Measurements from ENCODE around the gene PTGES2.

Gene PTGES2

DNA sequence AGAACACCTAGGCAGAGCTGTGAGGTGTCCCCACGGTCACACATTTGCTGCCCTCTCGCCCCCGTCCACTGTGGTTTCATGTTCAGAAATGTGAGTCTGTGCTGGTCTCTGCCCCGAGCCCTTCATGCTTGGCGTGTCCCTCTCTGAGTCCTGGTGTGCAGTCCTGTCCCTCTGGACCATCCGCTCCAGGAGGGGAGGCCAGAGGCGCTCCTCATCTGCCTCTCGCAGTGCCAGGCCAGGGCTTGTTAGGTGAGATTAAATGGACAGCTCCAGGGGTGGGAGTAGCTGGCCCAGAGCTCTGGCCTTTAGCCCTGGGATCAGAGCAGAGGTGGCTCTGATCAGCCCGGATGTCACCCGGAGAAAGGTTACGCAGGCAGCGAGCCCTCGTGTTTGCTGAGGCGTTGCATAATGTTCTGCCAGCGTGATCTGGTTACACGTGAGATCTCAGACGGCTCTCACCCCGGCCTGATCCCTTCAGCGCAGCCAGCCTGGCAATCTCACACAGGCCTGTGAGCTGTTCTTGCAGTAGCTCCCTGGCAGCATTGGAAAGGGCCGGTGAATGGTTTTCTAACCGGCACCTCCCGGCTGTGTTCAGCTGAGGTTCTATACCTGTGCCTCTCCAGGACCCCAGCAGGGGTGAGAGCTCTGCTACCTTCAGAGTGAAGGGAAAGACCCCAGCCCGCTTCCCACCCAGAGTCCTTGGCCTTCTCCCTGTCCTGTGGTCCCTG is 24.5 kb downstream of the PTGES2 start:
- no peak for FAIRE-seq

DNA sequence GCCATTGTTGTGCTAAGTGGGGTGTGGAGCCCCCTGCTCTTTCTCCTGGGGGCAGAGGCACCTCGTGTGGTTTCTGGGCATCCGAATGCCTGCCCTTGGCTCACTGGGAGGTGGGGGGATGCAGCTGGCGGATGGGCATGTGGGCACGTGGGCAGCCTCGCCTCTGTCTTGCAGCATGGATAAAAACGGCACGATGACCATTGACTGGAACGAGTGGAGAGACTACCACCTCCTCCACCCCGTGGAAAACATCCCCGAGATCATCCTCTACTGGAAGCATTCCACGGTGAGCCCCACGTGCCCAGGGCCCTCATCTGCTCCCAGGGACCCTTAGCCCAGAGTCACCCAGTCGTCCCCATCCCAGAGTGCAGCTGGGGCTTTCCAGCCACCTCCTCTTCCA is 25.3 kb downstream of the PTGES2 start:
- no peak for FAIRE-seq

DNA sequence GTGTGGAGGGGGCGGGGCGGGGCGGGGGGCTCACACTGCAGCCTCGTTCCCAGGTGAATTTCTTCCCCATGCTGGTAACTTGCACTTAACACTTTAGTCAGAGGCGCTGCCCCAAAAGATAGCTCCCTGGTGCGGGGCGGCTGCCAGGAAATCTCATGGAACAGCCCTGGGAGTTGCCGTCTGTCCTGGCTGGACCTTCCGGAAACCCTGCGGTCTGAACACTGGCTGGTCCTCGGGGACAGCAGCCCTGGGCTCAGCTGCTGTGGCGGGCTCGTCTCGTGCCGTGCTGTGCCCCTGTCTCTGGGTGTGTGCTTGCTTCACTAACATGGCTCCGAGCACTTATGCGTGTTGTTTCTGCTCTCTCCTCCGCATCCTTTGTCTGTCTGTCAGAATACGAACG is 25.8 kb downstream of the PTGES2 start:
- FAIRE-seq, result no peak

DNA sequence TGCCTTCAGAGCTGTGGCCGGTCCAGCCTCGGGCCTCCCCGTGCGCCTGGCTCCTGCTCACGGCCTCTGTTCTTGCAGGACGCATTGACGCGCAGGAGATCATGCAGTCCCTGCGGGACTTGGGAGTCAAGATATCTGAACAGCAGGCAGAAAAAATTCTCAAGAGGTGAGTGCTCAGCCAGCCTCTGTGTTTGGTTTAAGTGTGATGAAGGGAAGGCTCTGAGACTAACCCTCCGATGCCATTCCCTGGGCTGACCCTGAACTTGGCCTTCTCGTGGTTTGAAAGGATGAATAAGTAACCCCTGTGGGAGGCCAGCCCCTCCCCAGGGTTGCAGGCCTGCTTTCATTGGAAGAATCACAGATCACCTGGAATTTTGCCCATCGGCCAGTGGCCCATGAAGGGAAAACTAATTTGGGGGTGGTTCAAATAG is 26.3 kb downstream of the PTGES2 start:
- no peak for FAIRE-seq

DNA sequence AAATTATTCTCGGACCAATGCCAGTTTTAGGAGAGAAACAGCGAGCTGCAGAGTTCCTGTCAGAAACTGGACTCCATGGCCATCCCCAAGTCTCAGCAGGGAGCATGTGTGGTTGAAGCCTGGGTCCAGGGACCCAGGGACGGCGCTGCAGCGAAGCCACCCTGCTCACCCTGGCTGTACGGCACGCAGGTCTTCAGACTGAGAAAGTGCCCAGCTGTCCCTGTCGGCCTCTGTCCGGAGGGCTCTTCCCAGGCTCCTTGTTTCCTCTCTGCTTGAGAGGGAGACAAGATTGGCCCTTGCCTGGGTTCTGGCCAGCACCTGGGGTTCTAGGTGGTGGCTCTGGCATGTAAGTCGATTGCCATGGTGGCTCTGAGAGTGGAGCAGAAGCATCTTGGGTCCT is 26.9 kb downstream of the PTGES2 start:
- FAIRE-seq, result no peak

DNA sequence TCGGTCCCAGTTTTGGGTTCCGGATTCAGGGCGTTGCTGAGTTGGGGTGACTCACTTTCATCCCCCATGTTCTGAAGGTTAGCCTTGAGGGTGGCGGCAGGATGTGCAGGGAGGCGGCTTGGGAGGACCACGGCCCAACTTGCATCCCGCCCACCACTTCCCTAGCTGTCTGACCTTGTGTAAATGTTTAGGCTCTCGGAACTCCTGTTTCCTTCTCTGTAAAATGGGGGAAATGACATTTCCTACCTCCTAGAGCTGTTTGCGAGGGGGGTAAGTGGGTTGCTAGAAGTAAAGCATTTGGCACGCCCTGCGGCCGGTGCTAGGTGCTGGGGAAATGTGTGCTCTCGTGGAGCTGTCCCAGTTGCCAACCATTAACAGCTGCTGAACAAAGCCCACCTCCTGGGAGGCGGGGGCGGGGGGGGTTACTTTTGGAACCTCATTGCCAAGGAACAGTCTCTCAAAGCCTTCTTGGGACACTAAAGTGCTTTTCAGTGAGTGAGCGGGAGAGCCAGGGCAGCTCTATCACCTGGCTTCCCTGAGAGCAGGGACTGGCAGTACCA is 27.5 kb downstream of the PTGES2 start:
- FAIRE-seq, result no peak

DNA sequence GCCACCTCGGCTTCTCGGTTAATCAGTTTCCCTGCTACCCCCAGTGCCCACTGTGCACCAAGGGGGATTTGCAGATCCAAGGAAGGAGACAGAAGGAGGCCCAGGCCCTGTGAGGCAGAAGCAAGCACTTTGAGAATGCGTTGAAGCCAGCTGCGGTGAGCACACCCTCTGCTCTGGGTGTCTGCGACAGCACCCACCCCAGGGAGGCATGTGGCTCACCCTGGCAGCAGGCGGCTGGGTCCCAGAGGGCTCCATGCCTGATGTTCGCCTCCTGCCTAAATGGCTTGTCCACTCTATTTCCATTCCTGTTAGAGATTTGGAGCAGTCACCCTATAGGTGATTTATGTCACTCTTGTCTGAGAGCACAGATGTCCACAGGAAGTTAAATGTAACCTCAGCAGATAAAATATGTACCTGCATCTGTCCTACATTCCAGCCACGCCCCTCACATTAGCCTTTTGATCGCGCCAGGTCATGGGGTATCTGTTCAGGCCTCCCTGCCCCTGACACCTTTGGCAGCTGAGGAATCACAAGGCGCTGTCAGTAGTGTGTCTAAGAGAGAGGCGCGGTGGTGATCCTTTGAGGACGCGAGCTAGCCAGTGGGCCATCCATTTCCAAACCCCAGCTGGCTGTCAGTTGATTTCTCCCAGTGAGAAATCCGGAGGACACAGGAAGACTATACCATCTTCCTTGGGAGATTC is 28.1 kb downstream of the PTGES2 start:
- FAIRE-seq, result no peak

DNA sequence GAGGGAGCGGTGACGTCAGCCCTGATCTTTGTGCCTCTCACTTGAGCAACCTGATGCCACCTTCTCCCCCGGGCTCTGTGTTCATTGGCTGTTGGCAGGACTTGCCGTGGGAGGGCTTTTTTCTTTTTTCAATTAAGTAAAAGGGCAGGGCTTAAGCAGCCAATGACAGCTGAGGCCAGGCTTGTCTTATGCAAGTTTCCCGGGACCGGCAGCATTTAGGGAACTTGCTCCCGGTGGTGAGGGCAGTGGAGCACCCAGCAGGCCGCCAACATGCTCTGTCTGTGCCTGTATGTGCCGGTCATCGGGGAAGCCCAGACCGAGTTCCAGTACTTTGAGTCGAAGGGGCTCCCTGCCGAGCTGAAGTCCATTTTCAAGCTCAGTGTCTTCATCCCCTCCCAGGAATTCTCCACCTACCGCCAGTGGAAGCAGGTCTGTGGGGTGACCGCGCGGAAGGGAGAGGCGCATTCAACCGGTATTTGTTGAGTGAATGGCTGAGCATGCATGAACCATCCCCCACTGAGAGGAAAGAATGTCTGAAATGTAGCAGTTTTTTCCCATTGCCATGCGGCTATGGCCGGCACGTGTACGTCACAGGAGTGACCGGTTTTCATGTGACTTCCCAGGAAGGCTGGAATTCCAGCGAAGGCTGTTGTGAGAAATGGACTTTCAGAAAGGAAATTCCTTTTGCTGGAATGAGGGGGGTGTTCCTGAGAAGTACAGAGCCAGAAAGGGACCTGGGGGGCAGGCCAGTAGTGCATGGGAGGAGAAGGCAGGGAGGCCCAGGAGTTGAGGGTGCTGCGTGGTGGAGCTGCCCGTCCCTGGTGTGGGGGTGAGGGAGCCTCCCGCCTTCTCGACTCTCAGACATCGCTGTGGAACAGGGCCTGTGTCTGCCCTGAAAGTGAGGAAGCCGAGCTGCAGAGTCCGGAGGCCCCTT is 29.0 kb downstream of the PTGES2 start:
- FAIRE-seq, result no peak

DNA sequence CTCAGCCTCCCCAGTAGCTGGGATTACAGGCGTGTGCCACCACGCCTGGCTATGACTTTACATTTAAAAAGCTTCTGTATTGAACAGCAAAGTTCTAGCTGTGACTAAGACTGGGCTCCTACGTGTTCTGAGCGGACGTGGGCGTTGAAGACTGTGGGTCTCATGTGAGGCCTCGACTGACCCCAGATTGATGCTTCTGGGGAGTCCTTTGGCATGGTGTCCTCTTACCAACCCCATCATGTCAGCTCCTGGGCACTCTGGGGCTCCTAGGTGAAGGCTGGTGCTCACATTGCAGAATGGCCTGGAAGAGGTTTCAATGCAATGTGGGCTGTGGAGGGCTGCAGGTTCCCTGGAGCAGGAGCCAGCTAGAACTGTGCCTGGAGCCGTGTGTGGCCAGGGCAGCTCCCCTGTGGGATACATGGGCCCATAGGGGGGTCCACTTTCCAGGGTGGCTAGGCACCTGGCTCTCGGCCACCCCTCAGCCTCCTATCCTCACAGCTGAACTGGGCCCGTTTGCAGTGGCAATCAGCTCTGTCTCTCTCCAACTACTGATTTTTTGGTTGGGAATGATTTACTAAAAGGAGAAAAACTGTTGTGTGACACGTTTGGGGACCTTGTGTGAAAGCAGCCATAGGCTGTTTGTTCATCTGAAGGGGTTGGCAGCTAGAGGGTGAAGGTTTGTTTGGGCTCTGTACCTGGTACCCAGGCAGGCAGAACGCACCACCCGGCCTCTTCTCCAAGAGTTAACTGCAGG is 29.8 kb downstream of the PTGES2 start:
- FAIRE-seq, result no peak

DNA sequence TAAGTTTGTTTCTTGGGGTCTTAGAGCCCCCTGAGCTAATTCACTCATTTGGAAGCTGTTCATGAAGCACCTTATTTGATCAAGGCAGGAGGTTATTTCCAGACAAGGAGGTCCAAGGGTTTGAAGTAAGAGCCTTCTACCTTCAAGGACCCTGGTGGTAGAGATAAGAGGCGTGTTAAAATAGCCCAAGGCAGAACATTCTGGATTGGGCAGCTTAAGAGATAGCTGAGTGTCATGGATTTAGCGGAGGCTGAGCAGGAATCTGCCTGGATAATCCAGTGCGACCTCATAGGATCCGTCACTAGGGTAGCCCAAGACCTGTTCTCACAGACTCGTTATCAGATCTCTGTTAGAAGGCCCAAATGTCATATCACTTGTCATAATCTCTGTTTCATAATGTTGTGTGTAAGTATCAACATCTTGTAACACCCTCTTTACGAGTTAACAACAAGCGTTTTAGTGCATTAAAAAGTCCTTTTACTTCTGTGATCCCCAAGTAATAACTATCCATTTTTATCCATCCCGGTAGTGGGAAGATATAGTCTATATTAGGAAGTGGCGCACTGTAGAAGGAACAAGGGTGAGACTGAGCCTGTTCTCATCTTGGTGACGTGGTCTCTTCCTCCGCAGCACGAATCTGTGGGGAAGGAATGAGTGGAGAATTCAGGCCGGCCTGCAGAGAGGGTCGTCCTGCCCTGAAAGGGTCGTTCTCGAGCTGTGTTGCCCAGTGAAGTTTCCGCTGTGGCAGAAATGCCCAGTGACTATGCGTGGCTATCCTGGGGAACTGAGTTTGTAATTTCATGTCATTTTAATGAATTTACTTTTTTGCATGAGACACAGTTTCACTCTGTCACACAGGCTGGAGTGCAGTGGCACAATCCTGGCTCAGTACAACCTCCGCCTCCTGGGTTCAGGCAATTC is 30.7 kb downstream of the PTGES2 start:
- no peak for FAIRE-seq

DNA sequence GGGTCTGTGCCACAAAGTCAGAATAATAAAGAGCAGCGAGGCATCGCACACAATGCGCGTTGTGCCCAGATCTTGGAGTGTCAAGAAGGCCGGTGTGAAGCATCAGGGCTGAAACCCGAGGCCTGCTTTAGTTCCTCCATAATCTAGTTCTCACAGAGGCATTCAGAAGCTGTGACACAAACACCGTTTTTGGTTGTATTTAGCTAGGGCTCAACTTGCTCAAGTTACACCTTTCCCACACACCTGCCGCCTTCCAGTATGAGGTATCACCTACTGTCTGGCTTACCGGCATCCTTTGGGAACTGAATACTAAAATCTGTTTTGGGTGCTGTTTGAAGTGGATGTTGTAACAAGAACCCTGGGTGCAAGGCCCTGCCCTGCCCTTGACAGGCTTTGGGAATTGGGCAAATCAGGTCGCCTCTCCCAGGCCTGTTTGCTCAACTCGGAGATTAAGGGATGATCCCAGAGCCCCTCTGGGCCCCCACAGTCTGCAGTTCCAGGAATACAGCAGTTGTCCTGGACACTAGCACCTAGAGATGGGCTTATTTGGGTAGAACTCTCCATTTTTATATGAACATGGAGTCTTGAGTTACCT is 32.5 kb downstream of the PTGES2 start:
- no peak for FAIRE-seq

DNA sequence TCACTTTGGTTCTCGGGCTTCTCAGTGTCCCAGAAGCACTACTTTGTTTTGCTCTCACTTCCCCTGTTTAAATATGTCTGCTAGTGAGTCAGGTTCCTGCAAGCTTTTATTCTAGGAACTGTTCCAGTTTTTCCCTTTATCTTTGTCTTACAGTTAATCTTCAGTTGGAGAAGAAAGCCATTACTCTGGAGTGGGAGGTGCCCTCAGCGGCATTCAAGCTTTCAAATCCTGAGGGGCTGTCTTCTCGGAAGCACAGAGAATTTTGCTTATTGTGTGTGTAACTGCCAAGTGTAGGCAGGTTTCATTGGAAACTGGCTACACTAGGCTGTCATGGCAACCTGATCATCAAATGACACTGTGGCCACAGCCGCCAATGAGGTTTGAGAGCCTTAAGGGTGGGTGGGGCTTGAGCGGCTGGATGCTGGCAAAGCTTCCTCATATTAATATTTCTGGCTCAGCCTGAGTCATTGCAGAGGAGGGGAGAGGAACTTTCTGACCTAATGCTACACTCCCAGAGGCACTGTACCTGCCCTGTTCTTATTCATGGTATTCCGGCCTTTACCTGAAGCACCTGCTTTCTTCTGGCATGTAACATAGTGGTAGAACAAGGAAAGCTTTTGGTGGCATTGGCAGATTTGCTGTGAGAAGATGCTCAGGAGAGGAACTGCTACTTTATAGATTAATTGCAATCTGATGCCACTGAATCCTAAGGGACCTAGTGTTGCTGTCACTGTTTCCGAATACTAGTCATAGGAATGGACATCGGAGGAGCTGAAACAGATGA is 33.2 kb downstream of the PTGES2 start:
- peak; percentile 61 for FAIRE-seq

DNA sequence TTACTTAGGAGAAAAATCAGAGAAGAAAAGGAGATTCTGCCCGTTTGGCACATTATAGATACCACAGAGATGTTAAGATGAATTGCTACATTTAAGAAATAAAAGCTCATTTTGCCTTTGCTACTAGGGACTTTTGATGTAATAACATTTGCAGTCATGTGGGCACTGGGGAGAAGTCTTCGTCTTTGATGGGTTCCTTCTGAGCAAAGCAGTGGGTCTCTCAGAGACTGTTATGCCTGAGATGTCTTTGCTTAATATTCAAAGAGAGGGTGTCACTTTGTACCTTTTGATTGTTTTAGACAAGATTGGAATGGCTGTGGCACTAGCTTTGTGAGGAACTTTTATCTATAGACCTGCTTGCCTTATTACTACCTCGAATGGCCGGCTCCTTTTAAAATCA is 34.5 kb downstream of the PTGES2 start:
- no peak for FAIRE-seq

DNA sequence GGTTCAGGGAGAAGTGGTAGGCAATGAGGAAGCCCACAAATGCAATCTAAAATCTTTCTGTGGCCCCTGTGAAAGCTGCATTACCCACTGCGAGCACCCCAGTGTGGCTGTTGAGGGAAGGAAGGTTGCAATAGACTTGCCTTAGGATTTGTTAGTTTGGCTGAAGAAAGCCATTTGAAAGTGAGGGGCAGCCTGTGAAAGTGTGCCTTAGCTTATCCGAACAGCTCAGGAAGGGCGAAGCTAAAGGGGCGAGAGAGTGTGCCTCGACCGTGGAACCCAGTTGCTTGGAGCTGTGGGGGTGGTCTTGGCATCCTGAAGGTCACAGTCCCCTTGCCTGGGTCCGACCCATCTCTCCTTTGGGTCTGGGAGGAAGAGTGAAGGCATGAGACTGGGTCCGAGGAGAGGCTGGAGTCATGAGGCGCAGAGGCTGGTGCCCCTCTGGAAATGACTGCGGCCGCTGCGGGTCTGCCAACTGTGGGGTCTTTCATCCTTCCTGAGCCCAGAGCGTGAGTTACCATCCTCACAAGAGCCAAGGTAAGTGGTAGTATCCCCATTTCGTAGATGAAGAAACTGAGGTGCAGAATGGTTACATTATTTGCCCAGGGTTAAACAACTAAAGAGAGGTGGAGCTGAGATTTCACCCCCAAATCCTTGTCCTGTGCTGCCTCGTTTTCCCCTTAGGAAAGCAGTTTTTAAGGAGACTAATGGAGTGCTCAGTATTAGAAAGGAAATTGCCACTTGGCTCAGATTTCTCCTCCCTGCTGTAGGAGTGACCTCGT is 35.1 kb downstream of the PTGES2 start:
- no peak for FAIRE-seq

DNA sequence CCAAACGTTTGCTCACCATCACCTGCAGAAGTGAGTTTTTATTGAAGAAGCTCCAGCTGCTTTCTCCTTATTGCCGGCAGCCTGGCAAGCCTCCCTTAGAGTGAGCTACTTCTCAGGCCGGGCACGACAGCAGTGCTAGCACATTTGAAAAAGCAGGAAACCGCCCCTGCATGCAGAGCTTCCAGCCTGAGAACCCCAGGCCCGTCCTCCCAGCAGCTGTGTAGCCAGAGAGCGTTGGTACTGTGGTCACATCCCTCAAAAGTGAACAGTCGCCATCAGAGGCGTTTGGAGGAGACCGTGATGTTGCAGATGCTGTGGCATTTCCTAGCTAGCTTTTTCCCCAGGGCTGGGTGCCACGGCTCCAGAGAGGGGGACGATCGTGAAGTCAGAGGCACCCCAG is 36.0 kb downstream of the PTGES2 start:
- FAIRE-seq, result no peak

DNA sequence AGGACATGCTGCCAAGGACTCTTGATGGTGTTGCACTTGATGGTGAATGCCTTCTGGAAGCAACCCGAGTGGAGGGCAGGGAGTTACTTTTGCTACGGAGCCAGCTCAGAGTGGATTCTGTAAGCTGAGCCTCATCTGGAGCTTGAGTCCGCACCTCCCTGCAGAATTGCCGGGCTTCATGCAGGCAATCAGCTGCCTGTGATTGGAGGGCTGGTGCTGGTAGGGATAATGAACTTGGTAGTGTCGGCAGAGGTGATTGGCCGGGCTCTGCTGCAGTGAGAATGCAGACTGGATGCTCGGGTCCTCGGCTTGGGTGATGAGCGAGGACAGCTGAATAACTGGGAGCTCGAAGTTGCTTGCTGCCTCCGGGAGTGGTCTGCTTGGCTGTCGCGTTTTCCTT is 36.4 kb downstream of the PTGES2 start:
- no peak for FAIRE-seq

DNA sequence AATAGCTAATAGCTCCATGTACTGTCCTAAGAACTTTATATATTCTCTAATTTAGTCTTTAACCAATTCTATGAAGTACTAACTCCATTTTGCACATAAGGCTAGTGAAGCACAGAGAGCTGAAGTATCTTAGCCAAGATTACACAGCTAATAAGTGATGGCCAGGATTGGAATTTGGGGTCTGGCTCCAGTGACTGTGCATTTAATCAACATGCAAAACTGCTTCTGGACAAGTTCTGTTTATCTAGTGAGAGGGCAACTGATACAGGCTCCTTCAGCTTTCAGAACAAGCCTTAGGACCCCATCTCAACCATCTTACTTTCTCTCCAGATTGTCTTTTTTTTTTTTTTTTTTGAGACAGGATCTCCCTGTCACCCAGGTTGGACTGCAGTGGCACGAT is 38.2 kb downstream of the PTGES2 start:
- FAIRE-seq, result no peak

DNA sequence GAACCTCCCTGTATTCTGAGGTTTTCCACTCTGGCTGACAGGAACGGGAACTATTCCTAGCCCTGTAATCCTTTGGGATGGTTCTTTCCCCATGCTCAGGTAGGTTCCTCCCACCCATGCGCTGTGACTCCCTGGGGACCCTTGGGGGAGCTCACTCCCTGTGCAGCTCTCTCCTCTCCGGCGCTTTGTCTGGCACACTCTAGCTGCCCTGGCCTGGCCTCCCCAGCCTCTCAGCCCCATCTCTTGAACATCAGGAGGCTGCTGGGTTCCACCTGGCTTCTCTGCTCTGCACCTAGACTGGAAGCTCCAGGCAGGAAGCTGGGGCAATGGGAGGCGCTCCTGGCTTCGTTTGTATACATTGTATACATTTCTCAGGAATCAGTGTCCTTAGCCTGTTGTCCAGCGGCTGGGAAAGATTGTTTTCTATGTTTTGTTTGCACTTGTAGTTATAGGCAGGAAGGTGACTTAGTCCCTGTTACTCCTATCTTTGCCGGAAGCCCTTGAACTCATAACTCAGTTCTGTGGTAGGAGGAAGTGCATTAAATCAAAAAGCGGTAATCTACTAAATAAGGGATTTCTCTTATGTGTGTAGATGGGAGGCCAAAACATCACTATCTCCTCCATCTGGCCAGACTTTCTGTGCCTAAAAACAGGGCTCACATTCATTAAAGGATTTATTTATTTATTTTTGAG is 39.1 kb downstream of the PTGES2 start:
- FAIRE-seq, result no peak

DNA sequence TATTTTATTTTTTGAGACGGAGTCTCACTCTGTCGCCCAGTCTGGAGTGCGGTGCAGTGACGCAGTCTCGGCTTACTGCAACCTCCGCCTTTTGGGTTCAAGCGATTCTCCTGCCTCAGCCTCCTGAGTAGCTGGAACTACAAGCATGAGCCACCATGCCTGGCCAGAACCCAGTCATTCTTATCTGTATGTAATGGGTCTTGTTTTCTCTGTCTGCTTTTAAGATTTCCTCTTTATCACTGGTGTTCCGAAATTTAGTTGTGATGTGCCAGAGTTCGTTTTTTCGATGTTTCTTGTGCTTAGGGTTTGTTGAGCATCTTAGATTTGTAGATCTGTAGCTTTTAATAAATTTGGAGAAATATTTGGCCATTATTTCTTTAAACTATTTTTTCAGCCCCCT is 40.3 kb downstream of the PTGES2 start:
- FAIRE-seq, result no peak

All from endometrium (tissue), 2 donors.